ENCODE data around the gene ATG3.
"Not testable (repeated sequence)": the region's sequence is repeated elsewhere in the genome, so short reads cannot be mapped to it uniquely, and the experiment has no call there.

Gene ATG3

DNA sequence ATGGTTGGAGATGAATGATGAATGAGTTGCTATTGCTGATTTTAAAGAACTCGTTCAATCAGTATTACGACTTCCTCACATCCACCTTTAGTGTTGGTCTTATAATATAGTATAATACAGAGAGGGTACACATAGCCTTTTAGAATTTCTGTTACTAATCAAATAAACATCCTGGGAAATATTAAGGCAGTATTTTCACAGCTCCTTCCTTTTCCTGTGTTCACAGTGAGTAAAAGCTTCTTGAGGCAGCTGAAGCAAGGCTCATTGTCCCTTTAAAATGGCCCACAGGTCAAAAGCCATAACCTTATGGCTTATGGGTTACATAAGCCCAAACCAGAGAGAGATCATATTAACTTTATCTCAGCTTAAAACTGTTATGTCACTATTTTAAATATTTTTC lies 61.1 kb downstream of the ATG3 start:
- TF ChIP-seq, protein P1, sequence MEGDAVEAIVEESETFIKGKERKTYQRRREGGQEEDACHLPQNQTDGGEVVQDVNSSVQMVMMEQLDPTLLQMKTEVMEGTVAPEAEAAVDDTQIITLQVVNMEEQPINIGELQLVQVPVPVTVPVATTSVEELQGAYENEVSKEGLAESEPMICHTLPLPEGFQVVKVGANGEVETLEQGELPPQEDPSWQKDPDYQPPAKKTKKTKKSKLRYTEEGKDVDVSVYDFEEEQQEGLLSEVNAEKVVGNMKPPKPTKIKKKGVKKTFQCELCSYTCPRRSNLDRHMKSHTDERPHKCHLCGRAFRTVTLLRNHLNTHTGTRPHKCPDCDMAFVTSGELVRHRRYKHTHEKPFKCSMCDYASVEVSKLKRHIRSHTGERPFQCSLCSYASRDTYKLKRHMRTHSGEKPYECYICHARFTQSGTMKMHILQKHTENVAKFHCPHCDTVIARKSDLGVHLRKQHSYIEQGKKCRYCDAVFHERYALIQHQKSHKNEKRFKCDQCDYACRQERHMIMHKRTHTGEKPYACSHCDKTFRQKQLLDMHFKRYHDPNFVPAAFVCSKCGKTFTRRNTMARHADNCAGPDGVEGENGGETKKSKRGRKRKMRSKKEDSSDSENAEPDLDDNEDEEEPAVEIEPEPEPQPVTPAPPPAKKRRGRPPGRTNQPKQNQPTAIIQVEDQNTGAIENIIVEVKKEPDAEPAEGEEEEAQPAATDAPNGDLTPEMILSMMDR (IDR thresholded peaks at IDR 0.05; ENCODE audit: insufficient read depth, low read depth, low read length, missing control alignments), result no peak
- no peak for DNase-seq (ENCODE audit: low read depth)
- no peak overlapping the region for H3K4me3 ChIP-seq (ENCODE audit: low read length)

DNA sequence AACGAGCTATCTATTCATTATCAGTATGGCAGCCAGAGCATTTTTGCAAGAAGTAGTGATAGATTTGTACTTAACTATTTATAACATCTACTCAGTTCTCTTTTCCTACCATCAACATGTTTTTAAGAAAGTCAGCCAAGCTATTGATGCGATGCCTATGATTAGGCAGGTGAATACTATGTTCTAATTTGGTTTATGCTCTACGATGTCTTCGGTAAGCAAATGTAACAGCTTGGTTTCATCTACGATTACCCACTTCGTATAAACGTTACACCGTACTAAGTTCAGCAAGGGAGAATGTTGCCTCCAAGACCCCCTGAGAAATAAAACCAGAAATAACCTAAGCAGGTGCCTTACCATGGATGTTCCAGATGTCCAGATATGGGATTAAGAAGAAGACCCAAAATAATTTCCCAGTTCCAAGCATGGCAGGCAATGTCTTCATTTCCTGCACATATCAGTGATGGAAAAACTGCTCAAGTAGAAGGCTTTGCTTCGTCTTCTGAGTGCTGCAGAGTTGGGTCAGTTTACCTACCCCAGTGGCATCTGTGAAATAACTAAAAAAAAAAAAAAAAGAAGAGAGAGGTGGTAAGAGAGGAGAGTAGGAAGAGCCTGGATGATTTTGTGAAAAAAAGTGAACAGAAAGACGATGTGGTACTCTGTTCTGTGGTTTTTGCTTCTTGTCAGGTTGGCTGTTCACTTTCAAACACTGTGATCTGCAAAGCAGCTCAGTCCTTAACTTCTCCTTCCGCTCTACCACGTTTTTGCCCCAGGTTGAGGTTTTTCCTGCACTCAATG lies 62.6 kb downstream of the ATG3 start, which contains the start of gene BTLA:
Gene BTLA (minus strand): TSS at position 559 of the 798 bp plus-strand sequence. CDS start 114 bp downstream, at position 445.
- TF ChIP-seq, protein P1 (IDR thresholded peaks at IDR 0.05; ENCODE audit: insufficient read depth, low read depth, low read length, missing control alignments), result no peak
- DNase-seq (ENCODE audit: low read depth), result no peak
- H3K4me3 ChIP-seq (ENCODE audit: low read length), result no peak within 1 kb of the TSS

DNA sequence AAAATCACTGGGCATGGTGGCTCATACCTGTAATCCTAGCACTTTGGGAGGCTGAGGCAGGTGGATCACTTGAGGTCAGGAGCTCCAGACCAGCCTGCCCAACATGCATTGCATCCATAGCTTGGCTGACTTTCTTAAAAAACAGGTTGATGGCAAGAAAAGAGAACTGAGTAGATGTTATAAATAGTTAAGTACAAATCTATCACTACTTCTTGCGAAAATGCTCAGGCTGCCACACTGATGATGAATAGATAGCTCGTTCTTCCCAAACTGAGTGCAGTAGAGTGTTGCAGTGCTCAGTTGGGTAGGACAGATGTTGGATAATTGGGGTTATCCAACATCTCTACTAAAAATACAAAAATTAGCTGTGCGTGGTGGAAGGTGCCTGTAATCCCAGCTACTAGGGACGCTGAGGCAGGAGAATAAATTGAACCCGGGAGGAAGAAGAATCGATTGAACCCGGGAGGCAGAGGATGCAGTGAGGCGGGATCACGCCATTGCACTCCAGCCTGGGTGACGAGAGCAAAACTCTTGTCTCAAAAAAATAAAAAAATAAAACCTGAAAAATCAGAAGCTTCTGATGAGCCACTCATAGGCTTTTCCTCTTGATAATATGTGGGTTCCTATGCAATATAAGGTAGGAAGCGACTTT lies 63.7 kb downstream of the ATG3 start:
- TF ChIP-seq, protein P1 (IDR thresholded peaks at IDR 0.05; ENCODE audit: insufficient read depth, low read depth, low read length, missing control alignments), result no peak
- DNase-seq (ENCODE audit: low read depth), result no peak
- no peak overlapping the region for H3K4me3 ChIP-seq (ENCODE audit: low read length)

DNA sequence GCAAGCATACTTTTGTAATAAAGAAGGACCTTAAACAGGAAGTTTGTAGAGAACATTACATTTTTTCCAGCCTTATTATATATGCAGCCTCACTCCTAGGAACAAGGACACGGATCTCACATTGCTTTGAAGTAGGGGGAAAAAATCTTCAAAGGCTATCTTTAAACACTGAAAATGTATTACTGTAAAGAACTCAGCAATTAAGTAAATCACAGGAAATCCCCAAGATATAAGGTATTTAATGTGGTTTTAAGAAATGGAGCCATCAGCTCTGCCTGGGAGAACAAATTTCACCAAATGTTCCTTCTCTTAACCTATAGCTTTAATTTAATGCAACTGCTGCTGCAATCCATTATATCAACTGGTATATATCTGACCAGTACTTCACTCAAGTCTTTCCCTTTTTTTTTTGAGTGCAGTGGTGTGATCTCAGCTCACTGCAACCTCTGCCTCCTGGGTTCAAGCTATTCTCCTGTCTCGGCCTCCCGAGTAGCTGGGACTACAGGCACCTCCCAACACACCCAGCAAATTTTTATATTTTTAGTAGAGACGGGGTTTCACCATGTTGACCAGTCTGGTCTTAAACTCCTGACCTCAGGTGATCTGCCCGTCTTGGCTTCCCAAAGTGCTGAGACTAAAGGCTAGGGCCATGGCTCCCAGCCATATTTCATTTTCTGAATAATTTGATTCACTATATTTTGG lies 65.2 kb downstream of the ATG3 start:
- DNase-seq (ENCODE audit: low read depth), result no peak

DNA sequence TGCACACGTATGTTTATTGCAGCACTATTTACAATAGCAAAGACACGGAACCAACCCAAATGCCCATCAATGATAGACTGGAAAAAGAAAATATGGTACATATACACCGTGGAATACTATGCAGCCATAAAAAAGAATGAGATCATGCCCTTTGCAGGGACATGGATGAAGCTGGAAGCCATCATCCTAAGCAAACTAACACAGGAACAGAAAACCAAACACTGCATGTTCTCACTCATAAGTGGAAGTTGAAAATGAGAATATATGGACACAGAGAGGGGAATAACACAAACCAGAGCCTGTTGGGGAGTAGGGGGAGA lies 67.4 kb downstream of the ATG3 start:
- H3K4me3 ChIP-seq (ENCODE audit: low read length); DNase-seq (ENCODE audit: low read depth): not testable (repeated sequence)

More for the DNA sequence above, 65.2 kb downstream of the ATG3 start:
- TF ChIP-seq, protein P1 (IDR thresholded peaks at IDR 0.05; ENCODE audit: insufficient read depth, low read depth, low read length, missing control alignments), result no peak
- H3K4me3 ChIP-seq (ENCODE audit: low read length), result no peak overlapping the region

DNA sequence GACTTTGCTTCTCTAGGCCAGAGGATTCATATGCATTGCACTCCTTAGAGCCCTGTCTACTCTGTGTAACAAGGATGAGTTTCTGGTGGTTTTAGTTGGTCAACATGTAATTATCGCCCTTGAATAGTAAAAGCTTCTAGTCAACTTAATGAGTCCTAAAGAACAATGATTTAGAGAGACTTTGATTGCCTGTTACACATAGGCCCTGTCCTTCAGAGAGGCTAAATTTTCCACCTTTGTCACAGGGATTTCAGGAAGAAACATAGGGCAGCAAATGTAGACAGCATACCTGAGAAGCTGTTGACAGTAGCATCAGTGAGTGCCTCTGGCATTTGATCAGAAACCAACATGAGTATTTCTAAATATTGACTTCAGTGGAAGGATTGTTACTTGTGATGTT lies 69.6 kb downstream of the ATG3 start:
- no peak overlapping the region for H3K4me3 ChIP-seq (ENCODE audit: low read length)
- no peak for DNase-seq (ENCODE audit: low read depth)
- TF ChIP-seq, protein P1 (IDR thresholded peaks at IDR 0.05; ENCODE audit: insufficient read depth, low read depth, low read length, missing control alignments), result no peak

DNA sequence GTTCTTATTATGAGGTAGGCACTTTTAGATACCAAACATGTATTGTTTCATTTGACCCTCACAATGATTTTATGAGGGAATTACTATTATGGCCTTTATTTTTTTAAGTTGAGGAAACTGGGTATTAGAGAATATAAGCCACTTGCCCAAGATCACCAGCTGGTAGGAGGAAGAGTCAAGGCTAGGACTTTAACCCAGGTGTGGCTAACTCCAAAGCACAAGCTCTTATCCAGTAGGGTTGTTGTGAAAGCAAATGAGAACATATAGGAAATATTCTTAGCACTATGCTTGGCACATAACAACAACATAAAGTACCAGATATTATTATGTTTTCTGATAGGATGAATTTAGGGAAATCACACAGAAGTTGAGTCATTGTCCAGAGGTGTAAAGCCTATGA lies 70.4 kb downstream of the ATG3 start:
- TF ChIP-seq, protein P1 (IDR thresholded peaks at IDR 0.05; ENCODE audit: insufficient read depth, low read depth, low read length, missing control alignments), result no peak
- H3K4me3 ChIP-seq (ENCODE audit: low read length), result no peak overlapping the region
- no peak for DNase-seq (ENCODE audit: low read depth)
